Erythroblast (primary cell): ENCODE data around the gene HEXA.

ENCODE experiments used
- GATA1 ChIP-seq: IDR thresholded peaks from 2 replicates; pipeline ENCODE4 v1.6.1; 2011; ENCODE audit warnings: low read depth, mild to moderate bottlenecking, control low read depth, low read length, moderate library complexity
- POLR2A ChIP-seq: IDR thresholded peaks from 2 replicates; pipeline ENCODE4 v1.6.1; 2011; ENCODE audit warnings: mild to moderate bottlenecking, low read length

DNA sequence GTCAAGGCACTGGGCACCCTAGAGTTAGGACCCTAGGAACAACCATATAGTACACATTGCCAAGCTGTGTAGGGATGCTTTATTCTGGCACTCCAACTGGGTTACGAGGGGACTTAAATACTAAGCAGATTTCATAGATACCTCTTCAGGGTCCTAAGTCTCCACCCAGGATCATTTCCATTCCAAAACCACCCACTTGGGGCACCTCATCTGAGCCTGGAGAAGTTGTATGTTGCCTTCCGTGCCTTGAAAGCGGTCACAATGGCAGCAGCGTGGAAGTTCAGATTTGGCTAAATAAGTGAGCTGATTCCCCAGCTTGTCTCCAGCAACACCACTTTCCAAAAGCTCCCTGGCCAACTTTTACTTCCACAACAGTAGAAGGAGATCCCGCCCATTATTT is 26.9 kb upstream of the HEXA start:
- TF ChIP-seq POLR2A: no peak
- no peak for TF ChIP-seq GATA1
